Testis (tissue), 2 donors: Measurements from ENCODE around the gene SORCS3.

Experiments
- POLR2A ChIP-seq: fragments of 450-650 bp; IDR thresholded peaks from one replicate; pipeline ENCODE4 v1.6.1; 2017; ENCODE audit warnings: antibody characterized with exemption, mild to moderate bottlenecking, moderate library complexity
- TF ChIP-seq, protein P1 (sequence below), 3 experiments: fragments of 450-650 bp in 2 of 3; fragments of 200-600 bp in 1 of 3; sonication (generic) in 1 of 3; IDR thresholded peaks; one replicate each; pipeline ENCODE4 v1.5.1; 2016 to 2019; ENCODE audit warnings: antibody characterized with exemption in 3 of 3, mild to moderate bottlenecking in 2 of 3, moderate library complexity in 1 of 3

GRCh38 chr10:104892879-104893617, 252.0 kb downstream of the SORCS3 start:
- TF ChIP-seq POLR2A, result no peak
- TF ChIP-seq, protein P1, sequence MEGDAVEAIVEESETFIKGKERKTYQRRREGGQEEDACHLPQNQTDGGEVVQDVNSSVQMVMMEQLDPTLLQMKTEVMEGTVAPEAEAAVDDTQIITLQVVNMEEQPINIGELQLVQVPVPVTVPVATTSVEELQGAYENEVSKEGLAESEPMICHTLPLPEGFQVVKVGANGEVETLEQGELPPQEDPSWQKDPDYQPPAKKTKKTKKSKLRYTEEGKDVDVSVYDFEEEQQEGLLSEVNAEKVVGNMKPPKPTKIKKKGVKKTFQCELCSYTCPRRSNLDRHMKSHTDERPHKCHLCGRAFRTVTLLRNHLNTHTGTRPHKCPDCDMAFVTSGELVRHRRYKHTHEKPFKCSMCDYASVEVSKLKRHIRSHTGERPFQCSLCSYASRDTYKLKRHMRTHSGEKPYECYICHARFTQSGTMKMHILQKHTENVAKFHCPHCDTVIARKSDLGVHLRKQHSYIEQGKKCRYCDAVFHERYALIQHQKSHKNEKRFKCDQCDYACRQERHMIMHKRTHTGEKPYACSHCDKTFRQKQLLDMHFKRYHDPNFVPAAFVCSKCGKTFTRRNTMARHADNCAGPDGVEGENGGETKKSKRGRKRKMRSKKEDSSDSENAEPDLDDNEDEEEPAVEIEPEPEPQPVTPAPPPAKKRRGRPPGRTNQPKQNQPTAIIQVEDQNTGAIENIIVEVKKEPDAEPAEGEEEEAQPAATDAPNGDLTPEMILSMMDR (IDR thresholded peaks at IDR 0.05), result no peak
